ENCODE data around the gene BFAR. TPM values are rescaled to one million over a fixed set of nuclear protein-coding genes. Genes with fewer than 3 reads are reported as not detected.

The BFAR gene
- total RNA-seq, 4 donors from 2014 or later = 58.6 to 77.2 (median 65.6) TPM

DNA sequence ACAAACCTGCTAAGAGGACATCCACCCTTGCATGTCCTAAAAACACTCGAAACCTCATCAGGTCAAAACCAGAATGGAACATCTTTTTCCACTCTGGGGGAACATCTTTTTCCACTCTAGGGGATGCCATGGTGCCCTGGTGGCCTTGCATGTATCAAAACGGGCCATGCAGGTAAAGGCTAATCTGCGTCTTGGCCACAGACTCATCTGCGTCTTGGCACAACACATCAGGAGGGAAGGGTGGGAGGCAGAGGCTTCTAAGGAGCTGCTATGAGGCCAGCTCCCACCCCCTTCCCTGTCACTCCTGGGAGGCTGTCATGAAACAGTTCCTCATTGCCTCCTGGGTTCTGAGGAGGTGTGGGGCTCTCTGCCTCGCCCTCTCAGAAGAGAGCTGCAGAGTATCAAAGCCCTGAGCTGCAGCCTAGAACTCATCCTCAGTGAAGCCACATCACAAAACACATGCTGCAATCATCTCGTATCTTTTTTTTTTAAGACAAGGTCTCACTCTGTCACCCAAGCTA, 30.2 kb upstream of the BFAR start:
- H3K36me3 ChIP-seq = peaks cover 0 to 94% (median 4%) of the 10 kb centered on the region in 3 donors
- H3K4me1 ChIP-seq = no peaks in the 10 kb centered on the region
- TF ChIP-seq POLR2A (IDR thresholded peaks at IDR 0.05) = no peak
- TF ChIP-seq, protein P1, sequence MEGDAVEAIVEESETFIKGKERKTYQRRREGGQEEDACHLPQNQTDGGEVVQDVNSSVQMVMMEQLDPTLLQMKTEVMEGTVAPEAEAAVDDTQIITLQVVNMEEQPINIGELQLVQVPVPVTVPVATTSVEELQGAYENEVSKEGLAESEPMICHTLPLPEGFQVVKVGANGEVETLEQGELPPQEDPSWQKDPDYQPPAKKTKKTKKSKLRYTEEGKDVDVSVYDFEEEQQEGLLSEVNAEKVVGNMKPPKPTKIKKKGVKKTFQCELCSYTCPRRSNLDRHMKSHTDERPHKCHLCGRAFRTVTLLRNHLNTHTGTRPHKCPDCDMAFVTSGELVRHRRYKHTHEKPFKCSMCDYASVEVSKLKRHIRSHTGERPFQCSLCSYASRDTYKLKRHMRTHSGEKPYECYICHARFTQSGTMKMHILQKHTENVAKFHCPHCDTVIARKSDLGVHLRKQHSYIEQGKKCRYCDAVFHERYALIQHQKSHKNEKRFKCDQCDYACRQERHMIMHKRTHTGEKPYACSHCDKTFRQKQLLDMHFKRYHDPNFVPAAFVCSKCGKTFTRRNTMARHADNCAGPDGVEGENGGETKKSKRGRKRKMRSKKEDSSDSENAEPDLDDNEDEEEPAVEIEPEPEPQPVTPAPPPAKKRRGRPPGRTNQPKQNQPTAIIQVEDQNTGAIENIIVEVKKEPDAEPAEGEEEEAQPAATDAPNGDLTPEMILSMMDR (IDR thresholded peaks at IDR 0.05) = no peak
- DNase-seq = no peak
- H3K4me3 ChIP-seq = no peak overlapping the region
- H3K27ac ChIP-seq = no peak overlapping the region
- no peaks in the 10 kb centered on the region for H3K9me3 ChIP-seq
- H3K27me3 ChIP-seq = no peaks in the 10 kb centered on the region

DNA sequence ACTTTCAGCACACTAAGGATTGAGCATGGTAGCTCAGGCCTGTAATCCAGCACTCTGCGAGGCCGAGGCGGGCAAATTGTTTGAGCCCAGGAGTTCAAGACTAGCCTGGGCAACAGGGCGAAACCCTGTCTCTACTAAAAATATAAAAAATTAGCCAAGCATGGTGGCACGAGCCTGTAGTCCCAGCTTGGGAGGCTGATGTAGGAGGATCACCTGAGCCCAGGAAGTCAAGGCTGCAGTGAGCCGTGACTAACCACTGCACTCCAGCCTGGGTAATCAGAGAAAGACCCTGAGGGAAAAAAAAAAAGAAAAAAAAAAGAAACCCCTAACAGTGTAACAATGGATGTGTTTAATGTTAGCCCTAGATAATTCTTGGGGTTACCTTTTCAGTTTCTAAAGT, 26.6 kb upstream of the BFAR start:
- H3K4me1 ChIP-seq = no peaks in the 10 kb centered on the region
- DNase-seq = peak in 1 of 3 donors; percentile 31
- peaks cover 0 to 100% (median 4%) of the 10 kb centered on the region in 3 donors for H3K36me3 ChIP-seq
- H3K4me3 ChIP-seq = no peak overlapping the region
- H3K9me3 ChIP-seq = no peaks in the 10 kb centered on the region
- no peak overlapping the region for H3K27ac ChIP-seq
- H3K27me3 ChIP-seq = no peaks in the 10 kb centered on the region
- TF ChIP-seq, protein P1 (IDR thresholded peaks at IDR 0.05) = no peak
- no peak for TF ChIP-seq POLR2A (IDR thresholded peaks at IDR 0.05)

DNA sequence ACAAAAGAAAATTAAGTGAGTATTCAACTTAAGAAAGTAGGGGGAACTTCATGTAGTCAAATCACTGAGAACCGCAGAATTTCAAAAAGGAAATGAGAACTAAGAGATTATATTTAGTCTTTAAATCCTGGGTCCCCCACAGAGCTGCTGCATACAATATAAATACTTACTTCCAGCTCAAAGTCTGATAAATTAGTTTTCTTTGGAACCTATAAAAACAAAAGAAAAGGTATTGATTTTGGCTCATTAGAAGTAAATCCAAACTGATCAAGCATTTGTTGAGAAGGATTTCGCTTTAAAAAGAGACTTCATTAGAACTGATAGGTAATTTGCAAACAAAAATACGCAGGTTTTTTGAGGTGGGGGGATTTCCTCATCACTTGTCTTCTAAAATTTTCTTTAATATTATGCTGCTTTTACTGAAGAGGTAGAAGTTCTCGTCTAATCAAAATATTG, 24.6 kb upstream of the BFAR start:
- no peak overlapping the region for H3K27ac ChIP-seq
- no peak for DNase-seq
- TF ChIP-seq POLR2A (IDR thresholded peaks at IDR 0.05) = no peak
- TF ChIP-seq, protein P1 (IDR thresholded peaks at IDR 0.05) = no peak
- H3K4me1 ChIP-seq = no peaks in the 10 kb centered on the region
- H3K27me3 ChIP-seq = no peaks in the 10 kb centered on the region
- H3K9me3 ChIP-seq = no peaks in the 10 kb centered on the region
- no peak overlapping the region for H3K4me3 ChIP-seq
- H3K36me3 ChIP-seq = peaks cover 0 to 99% (median 4%) of the 10 kb centered on the region in 3 donors

DNA sequence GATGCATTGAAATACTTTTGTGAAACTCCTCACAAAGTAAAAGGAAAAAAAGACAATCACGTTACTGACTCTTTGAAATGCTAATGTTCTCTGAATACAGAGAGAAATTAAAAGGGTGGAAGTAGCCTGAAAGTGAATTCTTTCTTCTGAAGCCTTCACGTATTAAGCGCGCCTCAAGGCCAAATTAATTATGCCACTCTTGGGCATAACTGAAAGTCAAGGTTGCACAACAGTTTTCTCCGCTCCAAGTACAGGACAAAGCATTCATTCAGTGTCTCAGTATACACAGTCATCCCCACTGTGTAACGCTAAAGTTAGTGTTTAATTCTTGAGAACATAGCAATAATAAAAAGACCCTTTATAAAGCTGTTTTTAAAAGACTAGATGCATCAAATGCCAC, 24.1 kb upstream of the BFAR start:
- no peak for DNase-seq
- Histone ChIP-seq H3K4me1 (no peaks in the 10 kb centered on the region), H3K36me3 (peaks cover 0 to 99% (median 4%) of the 10 kb centered on the region in 3 donors), H3K9me3 (no peaks in the 10 kb centered on the region), H3K27ac (no peak overlapping the region), H3K27me3 (no peaks in the 10 kb centered on the region), H3K4me3 (no peak overlapping the region)
- TF ChIP-seq, protein P1 (IDR thresholded peaks at IDR 0.05) = no peak
- TF ChIP-seq POLR2A (IDR thresholded peaks at IDR 0.05) = no peak

DNA sequence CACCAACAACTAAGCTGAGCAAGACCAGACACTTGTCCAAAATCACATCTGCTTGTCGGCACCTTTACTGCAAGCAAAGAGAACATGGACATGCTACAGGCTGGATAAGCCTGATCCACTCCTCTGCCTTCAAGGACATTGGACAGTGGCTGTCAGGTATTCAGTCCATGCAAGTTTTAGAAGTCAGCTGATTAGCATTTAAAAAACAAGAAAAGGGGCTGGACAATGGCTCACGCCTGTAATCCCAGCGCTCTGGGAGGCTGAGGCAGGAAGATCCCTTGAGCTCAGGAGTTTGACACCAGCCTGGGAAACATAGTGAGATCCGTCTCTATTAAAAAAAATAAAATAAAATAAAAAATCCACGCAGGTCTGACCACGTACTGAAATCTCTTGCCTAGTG, 23.0 kb upstream of the BFAR start:
- H3K27me3 ChIP-seq = no peaks in the 10 kb centered on the region
- peaks cover 0 to 97% (median 4%) of the 10 kb centered on the region in 3 donors for H3K36me3 ChIP-seq

More for the DNA sequence above, 23.0 kb upstream of the BFAR start:
- H3K4me1 ChIP-seq = no peaks in the 10 kb centered on the region
- H3K4me3 ChIP-seq = no peak overlapping the region
- DNase-seq = no peak
- H3K9me3 ChIP-seq = no peaks in the 10 kb centered on the region
- H3K27ac ChIP-seq = peak overlapping the region in 1 of 4 donors; percentile 7
- no peak for TF ChIP-seq POLR2A (IDR thresholded peaks at IDR 0.05)
- TF ChIP-seq, protein P1 (IDR thresholded peaks at IDR 0.05) = no peak

Measured in Peyer's patch (tissue), 4 donors.